Retinal pigment epithelial cell (primary cell): ENCODE results near the gene SYCP3.

ENCODE experiments used
- DNase-seq: peaks from one replicate; pipeline ENCODE4 v3.0.0-alpha.2; 2010; ENCODE audit warnings: low read depth
- H3K4me3 ChIP-seq: 2 replicates; pipeline ENCODE4 v1.5.1; 2011; ENCODE audit warnings: mild to moderate bottlenecking, low read length, control low read depth, moderate library complexity
- TF ChIP-seq, protein P1 (sequence below): conservative IDR thresholded peaks from 2 replicates; pipeline ENCODE4 v1.5.1; 2011; ENCODE audit warnings: low read depth, low read length, control low read depth, inconsistent platforms

The SYCP3 gene

DNA sequence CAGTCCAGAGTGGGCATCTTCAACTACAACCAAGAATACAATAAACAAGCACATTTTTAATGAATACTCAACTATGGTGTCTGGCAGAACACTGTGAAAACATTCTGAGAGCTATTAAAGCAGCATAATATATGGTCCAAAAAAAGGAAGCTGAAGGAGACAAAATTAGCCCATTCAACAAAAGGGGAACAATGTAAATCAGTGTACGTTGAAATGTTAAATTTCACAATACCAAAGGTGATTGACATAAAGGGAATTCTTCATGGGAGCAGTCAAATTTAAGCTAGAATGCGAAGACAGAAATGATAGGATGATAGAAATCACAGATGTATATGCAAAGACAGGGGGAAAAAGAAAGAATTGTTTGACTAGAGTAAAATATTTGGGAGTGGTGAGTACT lies 41.3 kb upstream of the SYCP3 start:
- TF ChIP-seq, protein P1, sequence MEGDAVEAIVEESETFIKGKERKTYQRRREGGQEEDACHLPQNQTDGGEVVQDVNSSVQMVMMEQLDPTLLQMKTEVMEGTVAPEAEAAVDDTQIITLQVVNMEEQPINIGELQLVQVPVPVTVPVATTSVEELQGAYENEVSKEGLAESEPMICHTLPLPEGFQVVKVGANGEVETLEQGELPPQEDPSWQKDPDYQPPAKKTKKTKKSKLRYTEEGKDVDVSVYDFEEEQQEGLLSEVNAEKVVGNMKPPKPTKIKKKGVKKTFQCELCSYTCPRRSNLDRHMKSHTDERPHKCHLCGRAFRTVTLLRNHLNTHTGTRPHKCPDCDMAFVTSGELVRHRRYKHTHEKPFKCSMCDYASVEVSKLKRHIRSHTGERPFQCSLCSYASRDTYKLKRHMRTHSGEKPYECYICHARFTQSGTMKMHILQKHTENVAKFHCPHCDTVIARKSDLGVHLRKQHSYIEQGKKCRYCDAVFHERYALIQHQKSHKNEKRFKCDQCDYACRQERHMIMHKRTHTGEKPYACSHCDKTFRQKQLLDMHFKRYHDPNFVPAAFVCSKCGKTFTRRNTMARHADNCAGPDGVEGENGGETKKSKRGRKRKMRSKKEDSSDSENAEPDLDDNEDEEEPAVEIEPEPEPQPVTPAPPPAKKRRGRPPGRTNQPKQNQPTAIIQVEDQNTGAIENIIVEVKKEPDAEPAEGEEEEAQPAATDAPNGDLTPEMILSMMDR: no peak
- H3K4me3 ChIP-seq: no peak overlapping the region
- DNase-seq: no peak

DNA sequence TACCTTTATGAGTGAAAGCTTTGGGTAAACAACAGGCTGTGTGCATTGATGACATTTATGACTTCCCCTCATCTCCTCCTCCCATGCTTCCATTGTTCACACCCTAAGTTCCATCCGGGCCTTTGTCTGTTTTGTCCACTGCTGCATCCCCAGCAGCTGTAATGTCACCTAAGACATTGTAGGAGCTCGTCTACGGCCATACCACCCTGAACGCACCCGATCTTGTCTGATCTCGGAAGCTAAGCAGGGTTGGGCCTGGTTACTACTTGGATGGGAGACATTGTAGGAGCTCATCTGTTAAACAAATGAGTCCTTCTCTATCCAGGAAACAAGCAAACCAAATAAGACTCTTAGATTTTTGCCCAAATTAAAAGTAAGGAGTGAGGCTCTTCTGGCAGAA lies 40.4 kb upstream of the SYCP3 start:
- TF ChIP-seq, protein P1: no peak
- no peak for DNase-seq
- H3K4me3 ChIP-seq: no peak overlapping the region

DNA sequence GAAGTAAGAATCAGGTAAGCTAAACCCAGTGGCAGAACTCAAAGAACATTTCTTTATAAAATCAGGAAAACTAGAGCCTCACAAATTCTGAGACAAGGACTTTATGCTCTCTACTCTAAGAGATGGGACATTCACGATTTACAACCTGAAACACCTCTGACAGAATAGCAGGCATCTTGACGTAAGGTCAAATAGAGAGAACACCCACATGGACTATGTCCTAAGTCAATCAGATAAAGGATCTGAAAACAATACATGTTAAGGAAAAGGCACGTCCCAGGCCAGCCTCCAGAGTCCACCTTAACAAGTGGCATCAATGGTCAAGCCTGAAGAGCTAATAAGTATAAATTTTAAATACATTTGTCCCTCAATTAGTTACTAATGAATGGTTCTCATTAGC lies 39.9 kb upstream of the SYCP3 start:
- DNase-seq: no peak
- no peak overlapping the region for H3K4me3 ChIP-seq
- TF ChIP-seq, protein P1: no peak

DNA sequence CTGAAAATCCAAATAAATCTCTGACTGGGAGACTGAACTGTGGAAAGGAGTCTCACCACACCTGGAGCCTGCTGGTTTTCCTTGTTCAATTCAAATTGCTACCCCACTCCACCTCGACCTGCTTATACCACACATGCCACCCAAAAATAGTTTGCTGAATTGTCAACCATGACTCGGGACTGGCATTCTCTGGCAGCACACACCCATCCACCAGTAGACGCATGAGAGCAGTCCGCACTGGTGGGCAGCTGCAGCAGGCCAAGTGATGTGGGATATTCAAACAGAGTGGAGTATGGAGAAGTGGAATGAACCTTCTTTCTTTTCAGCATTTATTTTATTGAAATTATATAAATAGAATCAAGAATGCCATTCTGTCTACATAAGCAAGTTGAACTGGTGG lies 38.7 kb upstream of the SYCP3 start:
- TF ChIP-seq, protein P1: no peak
- no peak for DNase-seq
- no peak overlapping the region for H3K4me3 ChIP-seq

- no peak overlapping the region for H3K4me3 ChIP-seq
- TF ChIP-seq, protein P1: no peak
- no peak for DNase-seq
Measured at GRCh38 chr12:101777485-101777884, 38.2 kb upstream of the SYCP3 start.

DNA sequence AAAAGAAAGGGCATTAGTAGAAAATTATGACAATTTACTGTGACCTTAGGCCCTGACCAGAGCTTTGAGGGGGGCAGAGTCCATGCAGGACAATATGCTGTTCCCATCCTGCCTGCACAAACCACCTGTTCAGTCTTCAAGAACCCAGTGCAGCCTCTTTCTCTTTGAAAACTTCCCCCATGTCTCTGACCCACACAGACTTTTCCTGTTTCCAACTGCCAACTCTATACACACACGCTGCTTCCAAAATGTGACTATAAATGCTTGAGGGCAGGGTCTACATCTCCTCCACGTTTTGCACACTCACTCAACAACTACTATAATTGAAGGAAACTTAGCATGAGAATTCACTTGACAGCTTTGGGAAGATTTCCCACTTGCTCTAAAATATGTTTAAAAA lies 36.6 kb upstream of the SYCP3 start:
- TF ChIP-seq, protein P1: no peak
- H3K4me3 ChIP-seq: no peak overlapping the region
- no peak for DNase-seq

GRCh38 chr12:101773650-101774162 lies 34.4 kb upstream of the SYCP3 start:
- TF ChIP-seq, protein P1: peak; percentile 85
- no peak overlapping the region for H3K4me3 ChIP-seq
- DNase-seq: peak; percentile 14
